GM12891 (cell line): ENCODE measurements around the gene TUBGCP2. TPM values are rescaled to one million over a fixed set of nuclear protein-coding genes. Genes with fewer than 3 reads are reported as not detected.

Experiments used
- DNase-seq: peaks from one replicate; pipeline ENCODE4 v3.0.0; 2011; ENCODE audit warnings: low spot score; ENCODE audit not compliant: insufficient read length
- FAIRE-seq: peaks from 2 replicates; lab custom pipeline; 2011; peaks lifted over from hg19 to GRCh38; lab: Jason Lieb, UNC
- PAX5 ChIP-seq: IDR thresholded peaks from 2 replicates; pipeline ENCODE4 v1.6.1; 2011; ENCODE audit warnings: low read length, moderate library complexity, mild to moderate bottlenecking; ENCODE audit not compliant: insufficient read depth, severe bottlenecking
- POLR2A ChIP-seq: IDR thresholded peaks from 2 replicates; pipeline ENCODE4 v1.6.1; 2011; ENCODE audit warnings: low read depth, low read length, control low read depth
- POLR2AphosphoS5 ChIP-seq: IDR thresholded peaks from 2 replicates; pipeline ENCODE4 v1.6.1; 2011; ENCODE audit warnings: low read depth, low read length, control low read depth
- POU2F2 ChIP-seq: IDR thresholded peaks from 2 replicates; pipeline ENCODE4 v1.6.1; 2011; ENCODE audit warnings: low read depth, mild to moderate bottlenecking, control low read depth, low read length, moderate library complexity
- SPI1 ChIP-seq: IDR thresholded peaks from 2 replicates; pipeline ENCODE4 v1.6.1; 2011; ENCODE audit warnings: low read depth, low read length, control low read depth
- TAF1 ChIP-seq: IDR thresholded peaks from 2 replicates; pipeline ENCODE4 v1.6.1; 2011; ENCODE audit warnings: low read depth, low read length, control low read depth
- polyA plus RNA-seq: library from polyadenylated mRNA; unstranded; fragments of >200 nt; gene quantifications from one replicate; pipeline ENCODE4 v1.2.1, GENCODE V29; 2012; ENCODE audit warnings: low read depth, missing spikeins, inconsistent platforms; ENCODE audit not compliant: missing spikeins

The TUBGCP2 gene, protein sequence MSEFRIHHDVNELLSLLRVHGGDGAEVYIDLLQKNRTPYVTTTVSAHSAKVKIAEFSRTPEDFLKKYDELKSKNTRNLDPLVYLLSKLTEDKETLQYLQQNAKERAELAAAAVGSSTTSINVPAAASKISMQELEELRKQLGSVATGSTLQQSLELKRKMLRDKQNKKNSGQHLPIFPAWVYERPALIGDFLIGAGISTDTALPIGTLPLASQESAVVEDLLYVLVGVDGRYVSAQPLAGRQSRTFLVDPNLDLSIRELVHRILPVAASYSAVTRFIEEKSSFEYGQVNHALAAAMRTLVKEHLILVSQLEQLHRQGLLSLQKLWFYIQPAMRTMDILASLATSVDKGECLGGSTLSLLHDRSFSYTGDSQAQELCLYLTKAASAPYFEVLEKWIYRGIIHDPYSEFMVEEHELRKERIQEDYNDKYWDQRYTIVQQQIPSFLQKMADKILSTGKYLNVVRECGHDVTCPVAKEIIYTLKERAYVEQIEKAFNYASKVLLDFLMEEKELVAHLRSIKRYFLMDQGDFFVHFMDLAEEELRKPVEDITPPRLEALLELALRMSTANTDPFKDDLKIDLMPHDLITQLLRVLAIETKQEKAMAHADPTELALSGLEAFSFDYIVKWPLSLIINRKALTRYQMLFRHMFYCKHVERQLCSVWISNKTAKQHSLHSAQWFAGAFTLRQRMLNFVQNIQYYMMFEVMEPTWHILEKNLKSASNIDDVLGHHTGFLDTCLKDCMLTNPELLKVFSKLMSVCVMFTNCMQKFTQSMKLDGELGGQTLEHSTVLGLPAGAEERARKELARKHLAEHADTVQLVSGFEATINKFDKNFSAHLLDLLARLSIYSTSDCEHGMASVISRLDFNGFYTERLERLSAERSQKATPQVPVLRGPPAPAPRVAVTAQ
- 29.6 TPM for polyA plus RNA-seq

DNA sequence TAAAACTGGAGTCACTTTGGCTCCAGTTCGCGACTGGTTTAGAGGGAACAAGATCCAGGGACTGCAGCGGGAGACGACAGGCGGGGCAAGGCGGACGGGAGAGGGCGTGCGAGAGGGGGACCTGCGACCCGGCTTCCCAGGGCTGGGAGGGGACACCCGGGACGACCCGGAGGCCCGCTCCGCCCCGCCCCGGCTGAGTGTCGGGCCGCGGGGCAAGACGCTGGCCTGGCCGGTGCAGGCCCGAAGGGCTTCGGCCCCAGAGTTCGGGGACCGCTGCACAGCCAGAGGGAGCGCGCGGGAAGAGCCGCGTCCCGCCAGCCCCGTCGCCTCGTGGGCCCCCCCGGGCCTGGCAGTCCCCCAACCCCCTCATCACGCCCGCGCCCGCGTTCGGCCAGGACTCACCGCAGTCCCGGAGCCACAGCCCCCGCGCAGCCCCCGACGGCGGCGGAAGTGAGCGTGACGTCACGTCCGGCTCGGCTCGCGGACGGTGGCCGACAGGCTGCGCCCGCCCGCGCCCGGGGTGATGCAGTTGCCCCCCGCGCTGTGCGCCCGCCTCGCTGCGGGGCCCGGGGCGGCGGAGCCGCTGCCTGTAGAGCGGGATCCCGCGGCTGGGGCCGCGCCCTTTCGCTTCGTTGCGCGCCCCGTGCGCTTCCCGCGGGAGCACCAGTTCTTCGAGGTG lies at the start of gene TUBGCP2, which contains the start of gene ZNF511:
TUBGCP2 (minus strand) TSS at position 452 of the 679 bp plus-strand sequence. CDS start 5,931 bp downstream, outside the sequence.
ZNF511 (plus strand) TSS at position 494 of the 679 bp plus-strand sequence; CDS start at position 524, 30 bp downstream.
- DNase-seq (peak; percentile 91), FAIRE-seq (peak; percentile 98)
- TF ChIP-seq POLR2A (peak; percentile 65), POLR2AphosphoS5 (peak; percentile 64; the same call in 1 of the 2 replicates), PAX5 (peak; percentile 13), TAF1 (peak; percentile 37; the same call in 1 of the 2 replicates), POU2F2 (0 out of 2 replicates have a peak, but pooled peaks have one; percentile 13), SPI1 (no peak)

DNA sequence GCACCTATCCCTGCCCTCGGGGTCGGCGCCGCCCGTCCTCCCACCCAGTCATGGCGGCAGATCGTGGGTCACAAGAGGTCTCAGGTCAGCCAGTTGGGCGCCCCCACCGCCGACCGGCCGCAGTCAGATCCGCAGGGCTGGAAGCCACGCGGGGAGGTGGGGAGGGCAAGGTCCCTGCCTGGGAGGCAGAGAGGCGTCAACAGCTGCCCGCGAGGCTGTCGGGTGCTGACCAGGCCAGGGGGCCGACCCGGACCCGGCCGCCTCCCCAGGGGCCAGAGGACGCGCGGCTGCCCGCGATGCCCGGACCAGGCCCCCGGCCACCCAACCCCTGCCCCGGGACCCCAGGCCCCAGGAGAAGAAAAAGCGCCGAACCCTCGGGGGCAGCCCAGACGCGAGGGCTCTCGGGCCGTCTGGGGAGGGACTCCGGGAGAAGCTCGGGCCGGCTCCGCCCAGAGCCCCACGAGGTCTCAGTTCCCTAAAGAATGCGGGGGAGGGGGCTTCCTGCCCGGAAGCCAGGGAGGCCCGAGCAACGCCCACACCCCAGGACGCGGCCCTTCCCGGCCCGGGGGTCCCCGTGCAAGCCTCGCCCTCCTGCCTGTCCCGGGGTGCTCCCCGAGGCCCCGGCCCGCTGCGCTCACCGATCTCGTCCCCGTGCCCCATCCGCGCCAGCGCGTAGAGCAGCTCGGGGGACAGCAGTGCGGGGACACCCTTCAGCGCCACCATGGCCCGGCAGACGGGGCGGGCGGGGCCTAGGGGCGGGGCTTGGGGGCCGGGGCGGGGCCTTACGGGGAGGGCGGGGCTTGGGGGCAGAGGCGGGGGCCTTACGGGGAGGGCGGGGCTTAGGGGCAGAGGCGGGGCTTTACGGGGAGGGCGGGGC lies 48.9 kb upstream of the TUBGCP2 start, which contains the start of gene FUOM:
FUOM (minus strand) TSS at position 735 of the 877 bp plus-strand sequence; CDS start at position 723, 12 bp downstream.
- FAIRE-seq (peak; percentile 71), DNase-seq (peak; percentile 98)
- TF ChIP-seq SPI1 (peak; percentile 83), POU2F2 (no peak), PAX5 (no peak), POLR2A (no peak; the same call in 1 of the 2 replicates), POLR2AphosphoS5 (no peak), TAF1 (peak; percentile 16; the same call in 1 of the 2 replicates)

- no peak for FAIRE-seq
- TF ChIP-seq POU2F2 (no peak), TAF1 (no peak), PAX5 (no peak), POLR2A (no peak), POLR2AphosphoS5 (no peak), SPI1 (no peak)
- DNase-seq: no peak
Measured at GRCh38 chr10:133356549-133357284, 48.0 kb upstream of the TUBGCP2 start.

GRCh38 chr10:133355991-133356390 lies 47.3 kb upstream of the TUBGCP2 start:
- no peak for DNase-seq
- no peak for FAIRE-seq
- TF ChIP-seq POLR2A (no peak), SPI1 (no peak), POU2F2 (no peak), PAX5 (no peak), POLR2AphosphoS5 (no peak), TAF1 (no peak)

DNA sequence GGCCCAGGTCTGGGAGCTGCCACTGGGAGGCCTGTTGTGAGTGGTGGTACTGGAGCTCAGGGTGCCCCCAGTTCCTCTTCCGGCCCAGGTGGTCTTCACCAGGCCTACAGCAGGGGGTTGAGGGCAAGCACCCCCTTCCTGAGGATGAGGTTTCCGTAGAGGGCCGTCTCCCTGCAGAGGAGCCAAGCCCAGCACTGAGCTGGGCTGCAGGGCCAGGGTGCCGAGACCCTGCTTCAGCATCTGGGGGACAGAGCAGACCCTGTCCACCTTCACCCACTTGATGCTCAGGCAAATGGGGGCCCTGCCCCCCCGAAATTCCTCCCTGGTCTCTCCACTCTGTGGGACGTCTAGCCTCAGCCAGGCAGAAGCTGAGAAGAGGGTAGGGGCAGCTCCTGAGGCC lies 46.6 kb upstream of the TUBGCP2 start:
- TF ChIP-seq POLR2A (no peak), SPI1 (no peak), POU2F2 (no peak), POLR2AphosphoS5 (no peak), PAX5 (no peak)
- no peak for DNase-seq
- no peak for FAIRE-seq

DNA sequence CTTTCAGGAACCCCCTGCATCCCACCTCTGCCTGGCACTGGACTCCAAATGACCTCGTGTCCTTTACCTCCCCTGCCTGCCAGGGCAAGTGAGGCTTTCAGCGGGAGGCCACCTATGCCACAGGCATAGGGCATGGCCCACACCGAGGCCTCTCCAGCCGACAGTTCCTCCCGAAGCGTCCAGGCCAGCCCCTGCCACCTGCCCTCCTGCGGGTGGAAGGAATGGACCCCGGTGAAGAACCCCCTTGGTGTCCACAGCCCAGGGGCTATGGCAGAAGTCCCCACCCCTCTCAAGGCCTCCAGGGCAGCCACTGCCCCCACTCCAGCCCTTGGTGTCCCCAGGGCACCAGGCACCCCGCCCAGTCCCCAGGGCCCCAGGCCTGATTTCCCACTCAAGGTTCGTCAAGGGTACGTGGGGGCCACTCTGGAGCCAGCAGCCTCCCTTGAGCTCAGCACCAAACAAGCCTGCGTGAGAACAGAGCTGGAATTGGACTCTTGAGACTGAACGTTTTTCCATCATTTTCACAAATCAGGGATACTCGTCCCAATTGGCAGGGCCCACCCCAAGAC lies 46.1 kb upstream of the TUBGCP2 start:
- FAIRE-seq: no peak
- DNase-seq: no peak
- TF ChIP-seq POLR2AphosphoS5 (no peak), PAX5 (no peak), POU2F2 (no peak), TAF1 (no peak), POLR2A (no peak), SPI1 (no peak)

DNA sequence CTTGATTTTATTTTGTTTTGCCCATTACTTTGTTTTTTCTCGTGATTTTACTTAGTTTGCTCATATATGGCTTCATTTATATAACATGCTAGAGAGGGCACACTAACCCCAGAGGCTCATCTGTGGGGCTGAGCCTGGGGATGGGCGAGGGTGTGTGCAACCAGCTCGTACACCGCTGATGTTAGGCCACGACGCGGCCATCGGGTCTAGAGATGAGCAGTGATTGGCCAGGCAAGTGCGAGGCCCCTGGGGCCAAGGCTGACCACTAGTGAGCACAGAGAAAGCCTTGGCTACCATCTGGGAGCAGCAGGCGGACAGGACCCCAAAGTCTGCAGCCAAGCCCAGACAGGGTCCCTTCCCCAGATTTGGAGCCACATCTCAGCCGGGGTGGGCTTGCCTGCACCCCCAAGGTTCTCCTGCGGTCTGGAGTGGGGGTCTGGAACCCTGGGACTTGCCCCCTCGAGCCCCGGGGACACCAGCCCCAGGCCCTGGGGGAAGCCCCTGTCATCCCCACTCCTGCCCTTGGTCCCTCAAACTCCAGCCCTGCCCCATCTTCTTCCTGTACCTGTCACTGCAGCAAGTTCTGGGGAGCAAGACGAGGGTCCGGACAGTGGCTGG lies 45.4 kb upstream of the TUBGCP2 start:
- no peak for DNase-seq
- no peak for FAIRE-seq
- TF ChIP-seq SPI1: no peak
- no peak for TF ChIP-seq POLR2AphosphoS5
- no peak for TF ChIP-seq TAF1
- TF ChIP-seq POLR2A: no peak
- TF ChIP-seq POU2F2: no peak
- TF ChIP-seq PAX5: no peak
